GM21515 (cell line): ENCODE measurements around the gene GIPC2.

Source experiments
- ATAC-seq: cut with Tn5 transposase; IDR thresholded peaks from one replicate; pipeline ENCODE4 v1.9.1; 2021; ENCODE audit not compliant: unreplicated experiment

Gene GIPC2

DNA sequence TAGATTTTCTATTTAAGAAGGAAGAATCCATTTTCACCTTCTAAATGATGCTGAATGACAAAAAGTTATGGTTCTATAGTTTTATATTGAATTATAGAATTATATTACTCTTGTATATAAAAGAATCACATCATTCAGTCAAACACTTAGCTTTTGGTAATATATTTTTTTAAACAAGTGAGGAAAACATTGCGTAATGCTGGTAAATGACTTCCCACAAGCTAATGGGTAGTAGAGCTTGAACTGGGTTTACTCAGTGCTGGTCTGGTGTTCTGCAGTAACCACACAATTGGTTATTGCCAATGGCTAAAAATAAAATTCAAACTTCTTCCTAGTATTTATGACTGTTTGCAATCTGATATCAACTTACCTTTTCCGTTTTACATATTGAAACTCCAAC, 10.6 kb upstream of the GIPC2 start:
- no peak for ATAC-seq

DNA sequence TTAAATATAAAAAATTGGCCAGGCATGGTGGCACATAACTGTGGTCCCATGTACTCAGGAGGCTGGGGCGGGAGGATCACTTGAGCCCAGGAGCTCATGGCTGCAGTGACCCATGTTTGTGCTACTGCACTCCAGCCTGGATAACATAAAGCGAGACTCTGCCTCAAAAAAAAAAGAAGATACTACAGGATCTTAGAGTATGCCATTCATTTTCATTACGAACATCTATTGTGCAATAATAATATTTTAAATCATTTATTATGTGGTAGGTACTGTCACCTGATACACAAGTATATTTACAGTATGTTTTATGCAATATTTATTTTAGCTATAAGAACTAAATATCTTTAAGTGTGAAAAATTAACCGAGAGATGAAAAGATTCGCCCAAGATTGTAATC, 9.3 kb upstream of the GIPC2 start:
- ATAC-seq = no peak

DNA sequence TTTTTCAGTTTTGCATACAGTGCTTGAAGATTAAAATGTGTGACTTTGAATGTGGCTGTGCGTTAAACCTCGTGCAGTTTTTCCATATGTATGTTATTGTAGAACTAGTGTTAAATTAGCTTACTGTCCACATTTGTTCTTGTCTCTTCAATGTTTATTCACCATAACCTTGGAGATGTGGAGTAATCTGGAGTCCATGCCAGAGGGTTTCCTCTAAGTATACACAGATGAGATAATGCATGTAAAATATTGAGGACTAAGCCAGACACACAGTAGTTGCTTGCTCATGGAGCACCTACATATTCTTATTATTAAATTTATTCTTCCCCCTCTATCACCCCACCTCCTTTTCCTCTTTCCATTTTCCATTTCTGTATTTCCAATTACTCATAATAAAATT, 7.7 kb upstream of the GIPC2 start:
- no peak for ATAC-seq

DNA sequence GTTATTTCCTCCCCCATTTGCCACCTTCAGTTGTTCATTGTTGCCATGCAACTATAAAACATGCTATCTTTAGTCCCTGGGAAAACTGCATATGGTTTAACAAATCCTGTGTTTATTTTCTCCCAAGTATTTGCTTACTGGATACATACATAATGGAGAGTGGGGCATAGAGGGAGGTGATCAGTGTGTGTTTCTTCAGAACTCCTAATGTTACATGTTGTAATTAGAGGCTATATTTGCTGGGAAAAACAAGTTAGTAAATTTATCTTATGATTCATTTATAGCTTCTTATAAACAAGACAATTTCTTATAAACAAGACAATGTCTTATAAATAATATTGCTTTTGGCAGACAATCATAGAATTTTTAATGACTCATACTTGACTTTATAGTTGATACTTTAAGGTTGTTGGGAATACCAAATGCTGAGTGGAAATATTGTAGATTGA, 7.3 kb upstream of the GIPC2 start:
- no peak for ATAC-seq

DNA sequence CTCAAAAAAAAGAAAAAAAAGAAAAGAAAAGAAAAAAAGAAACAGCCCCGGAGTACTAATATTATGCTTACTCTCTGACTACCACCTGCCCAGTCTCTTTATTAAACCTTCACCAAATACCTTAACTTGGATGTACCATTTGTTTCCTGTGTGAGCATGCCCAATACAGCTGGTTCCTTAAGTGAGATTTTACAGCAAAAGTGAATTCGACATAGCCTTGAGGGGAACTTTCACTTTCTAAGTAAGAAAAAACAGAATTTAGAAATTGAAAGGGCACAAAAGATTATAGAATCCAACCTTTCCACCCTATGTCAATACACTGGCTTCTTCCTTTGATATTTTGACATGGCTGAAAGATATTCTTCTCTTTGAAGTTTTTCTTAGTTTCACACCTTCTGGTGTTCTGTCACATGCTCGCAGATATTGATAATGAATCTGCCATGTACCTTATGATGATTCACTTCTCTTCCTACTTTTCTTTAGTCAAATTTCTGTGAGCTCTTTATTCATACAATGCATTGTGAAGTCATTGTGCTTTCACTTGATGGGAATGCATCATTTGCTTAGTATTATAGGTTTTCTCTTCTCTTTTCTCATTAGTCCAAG, 5.2 kb upstream of the GIPC2 start:
- ATAC-seq = no peak

DNA sequence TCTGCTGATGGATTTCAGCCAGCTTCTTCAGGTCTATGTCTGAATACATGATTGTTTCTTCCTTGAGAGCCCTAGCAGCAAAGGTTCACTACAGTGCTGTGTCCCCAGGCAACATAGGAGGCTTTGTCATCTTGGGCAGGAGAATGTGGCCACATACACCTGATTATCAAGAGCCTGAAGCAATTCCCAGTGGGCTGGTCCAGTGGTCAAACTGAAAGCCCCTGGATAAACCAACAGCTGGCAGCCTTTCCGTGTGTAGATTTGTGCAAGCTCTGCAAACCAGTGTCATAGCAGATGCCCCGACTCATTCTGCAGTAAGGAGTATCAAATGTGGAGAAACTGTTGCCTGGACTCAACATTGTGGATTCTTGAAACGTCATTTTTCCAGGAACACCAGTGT, 2.3 kb upstream of the GIPC2 start:
- ATAC-seq = no peak

DNA sequence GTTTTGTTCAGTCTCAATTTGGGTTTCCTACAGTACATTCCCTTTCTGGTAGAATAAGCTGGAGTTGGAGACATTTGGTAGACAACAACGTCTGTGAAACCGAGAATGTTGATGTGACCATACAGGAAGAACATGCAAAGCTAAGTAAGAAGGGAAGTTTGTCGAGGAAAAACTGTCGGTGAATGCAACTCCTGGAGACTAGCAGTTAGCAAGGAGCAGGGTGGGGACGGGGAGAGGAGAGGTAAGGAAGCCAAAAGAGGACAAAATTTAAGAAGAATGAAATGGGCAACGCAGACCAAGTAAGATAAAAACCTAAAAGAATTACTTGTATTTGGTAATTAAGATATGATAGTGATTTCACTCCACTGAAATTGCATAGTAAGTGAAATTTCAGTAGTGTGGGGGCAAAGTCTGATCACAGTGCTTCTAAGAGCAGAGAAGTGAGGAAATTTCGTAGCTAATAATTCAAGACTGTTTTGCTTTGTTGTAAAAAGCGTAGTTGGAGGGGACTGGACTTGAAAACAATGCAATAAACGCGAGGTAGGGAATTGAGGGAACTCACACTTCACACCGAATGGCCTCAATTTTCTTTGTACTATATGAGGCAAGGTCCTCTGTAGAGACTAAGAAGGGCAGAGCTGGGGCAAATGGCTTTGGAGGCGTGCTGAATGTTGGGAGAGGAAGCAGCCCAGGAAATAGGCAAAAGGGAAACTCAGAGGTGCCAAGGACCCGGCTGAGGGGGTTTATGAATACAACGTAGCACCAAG, 787 bp upstream of the GIPC2 start:
- no peak for ATAC-seq

DNA sequence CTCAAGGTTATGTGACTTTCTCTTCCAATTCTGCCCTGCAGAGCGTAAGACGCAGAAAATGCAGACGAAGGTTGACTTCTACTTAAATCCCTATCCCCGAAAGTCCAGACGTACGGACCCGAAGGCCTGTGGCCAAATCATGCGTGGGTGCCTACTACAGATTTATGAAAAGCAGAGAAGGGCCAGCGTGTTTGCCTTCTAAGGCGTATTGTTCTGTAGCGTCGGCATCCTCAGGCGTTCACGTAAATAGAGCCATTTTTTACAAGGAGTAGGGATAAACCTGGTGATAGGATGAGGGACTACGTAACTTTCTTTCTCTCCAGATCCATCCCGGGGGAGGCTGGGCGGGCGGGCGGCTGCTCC, 222 bp upstream of the GIPC2 start:
- no peak for ATAC-seq

DNA sequence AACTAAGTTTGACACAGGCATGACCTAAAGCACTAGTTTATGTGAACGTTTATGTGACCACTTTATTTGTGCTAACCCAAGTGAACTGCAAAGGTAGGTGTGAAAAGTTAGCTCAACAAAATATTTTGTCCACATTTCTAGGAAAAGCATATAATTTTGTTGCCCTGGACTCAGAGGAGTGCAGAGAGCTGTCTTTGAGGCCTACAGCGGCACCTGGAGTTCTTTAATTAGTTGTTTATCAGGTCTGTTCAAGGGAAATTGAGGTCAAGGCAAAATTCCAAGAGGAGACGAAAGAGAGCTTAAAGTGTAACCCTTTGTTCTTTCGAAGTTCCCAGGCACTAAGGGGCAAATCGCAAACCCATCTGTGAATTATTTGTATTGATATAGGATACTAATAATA, 1.3 kb downstream of the GIPC2 start:
- ATAC-seq = no peak

DNA sequence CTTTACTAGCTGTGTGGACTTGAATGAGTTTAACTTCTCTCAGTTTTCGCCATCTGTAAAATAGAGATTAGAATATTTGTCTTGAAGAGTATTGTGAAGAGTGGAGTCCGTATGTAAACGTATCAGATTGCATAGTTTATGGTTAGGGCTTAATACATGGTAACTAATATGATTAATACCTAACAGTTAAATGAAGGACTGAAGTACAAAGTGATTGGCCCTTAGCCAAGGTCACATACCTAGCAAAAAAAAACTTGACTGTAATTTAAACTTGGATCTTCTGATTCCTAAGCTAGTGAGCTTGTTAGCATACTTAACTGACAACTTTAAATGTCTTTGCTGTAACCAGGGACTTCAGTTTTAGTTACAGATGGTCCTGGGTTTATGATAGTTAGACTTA, 1.9 kb downstream of the GIPC2 start:
- ATAC-seq = no peak

DNA sequence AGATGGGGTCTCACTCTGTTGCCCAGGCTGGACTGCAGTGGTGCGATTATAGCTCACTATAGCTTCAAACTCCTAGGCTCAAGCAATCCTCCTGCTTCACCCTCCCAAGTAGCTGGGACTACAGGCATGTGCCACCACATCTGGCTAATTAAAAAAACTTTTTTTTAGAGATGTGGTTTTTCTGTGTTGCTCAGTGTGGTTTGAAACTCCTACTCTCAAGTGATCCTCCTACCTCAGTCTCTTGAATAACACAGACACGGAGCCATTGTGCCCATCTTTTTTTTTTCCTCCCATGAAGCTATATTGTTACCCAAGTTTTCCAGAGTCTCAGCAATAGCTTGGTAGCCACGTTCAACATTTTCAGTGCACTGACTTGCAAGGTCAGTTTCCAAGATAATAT, 2.7 kb downstream of the GIPC2 start:
- no peak for ATAC-seq

DNA sequence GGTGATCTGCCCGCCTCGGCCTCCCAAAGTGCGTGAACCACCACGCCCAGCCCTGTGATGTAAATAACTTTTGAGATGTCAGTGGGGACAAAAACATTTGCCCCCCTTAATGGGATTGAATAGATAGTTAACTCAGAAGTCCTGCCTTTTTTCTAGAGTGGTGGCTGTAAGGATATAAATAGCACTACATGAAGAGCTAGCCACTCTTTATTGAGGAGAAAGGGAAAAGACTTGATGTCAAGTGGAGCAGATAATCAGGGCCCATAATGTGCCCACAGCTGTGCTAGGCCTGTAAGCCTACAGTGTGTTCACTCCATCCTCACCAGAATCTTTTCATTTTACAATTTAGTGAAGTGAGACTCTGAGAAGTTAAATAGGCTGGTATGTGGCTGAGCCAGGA, 3.6 kb downstream of the GIPC2 start:
- no peak for ATAC-seq

DNA sequence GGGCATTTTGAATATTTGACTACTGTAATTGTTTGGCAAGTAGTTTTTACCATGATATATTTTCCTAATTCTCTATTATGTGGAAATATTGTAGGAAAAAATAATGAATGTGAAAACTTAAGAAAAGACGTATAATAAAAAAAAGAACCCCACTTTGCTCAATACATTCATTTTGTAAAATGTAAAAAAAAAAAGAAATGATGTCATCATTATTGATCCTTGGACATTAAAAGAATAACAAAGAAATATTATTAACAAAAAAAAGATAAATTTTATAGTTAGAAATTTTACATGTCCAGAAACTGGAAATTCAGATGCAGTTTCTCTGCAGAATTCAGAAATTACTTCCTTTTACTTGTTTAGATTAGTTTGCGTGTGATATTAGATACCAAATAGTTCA, 5.2 kb downstream of the GIPC2 start:
- ATAC-seq = no peak

DNA sequence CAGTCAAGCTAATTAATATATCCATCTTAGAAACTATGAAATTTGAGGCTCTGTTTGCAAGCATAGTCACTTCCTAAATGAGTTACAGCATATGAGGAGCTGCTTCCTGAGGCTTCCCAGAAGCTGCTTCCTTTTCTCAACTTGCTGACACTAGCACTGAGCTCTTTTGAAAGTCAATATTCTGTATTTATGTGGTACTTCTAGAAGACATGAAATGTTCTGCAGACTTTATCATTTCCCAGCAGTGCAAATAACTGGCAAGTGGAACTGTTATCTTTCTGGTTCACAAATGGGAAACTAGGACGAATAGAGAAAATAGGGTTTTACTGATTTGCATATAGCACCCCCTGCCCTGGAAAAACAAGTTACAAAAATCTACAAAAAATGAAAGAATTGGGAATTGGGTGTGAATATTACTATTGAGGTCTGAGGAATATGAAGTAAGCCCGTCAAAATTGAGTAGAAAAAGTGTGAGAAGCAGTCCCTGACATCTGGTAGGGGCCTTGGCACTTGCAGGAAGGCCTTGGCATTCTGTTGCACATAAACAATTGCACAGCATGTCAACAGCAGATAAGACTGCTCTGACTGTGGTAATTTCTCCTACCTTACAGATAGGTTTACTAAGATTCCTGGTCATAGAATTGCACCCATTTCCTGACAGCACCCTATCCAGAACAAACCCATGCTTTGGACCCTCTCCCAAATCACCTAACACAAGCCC, 7.1 kb downstream of the GIPC2 start:
- ATAC-seq = no peak

DNA sequence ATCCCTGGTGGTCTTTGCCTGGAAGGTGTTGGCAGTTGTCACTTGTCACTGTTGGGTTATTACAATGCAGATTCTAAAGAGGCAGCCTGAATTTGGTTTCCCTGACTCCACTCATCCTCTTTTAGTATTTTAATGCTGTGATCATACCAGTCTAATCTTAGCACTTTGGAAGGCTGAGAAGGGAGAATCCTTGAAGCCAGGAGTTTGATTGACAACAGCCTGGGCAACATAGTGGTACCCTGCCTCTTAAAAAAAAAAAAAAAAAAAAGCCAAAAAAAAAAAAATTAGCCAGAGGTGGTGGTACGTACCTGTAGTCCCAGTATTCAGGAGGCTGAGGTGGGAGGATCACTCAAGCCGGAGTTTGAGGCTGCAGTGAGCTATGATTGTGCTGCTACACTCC, 7.7 kb downstream of the GIPC2 start:
- ATAC-seq = no peak

DNA sequence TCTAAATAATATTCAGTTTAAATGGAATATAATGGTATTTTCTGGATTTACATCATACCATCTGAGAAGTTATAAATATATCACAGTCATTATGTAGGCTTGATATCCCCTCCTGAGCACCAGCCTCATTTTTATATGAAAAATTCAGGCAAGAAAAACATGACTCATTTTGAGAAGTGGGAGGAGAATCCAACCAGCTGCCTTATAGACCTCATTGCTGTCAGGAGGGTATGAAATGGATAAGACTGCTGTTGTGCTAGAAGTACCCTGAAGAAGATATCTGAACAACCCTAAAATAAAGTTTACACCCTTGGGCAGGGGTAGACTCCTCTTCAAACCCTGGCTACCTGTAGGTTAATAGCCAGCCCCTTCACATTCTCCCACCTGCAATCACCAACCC, 8.8 kb downstream of the GIPC2 start:
- no peak for ATAC-seq

DNA sequence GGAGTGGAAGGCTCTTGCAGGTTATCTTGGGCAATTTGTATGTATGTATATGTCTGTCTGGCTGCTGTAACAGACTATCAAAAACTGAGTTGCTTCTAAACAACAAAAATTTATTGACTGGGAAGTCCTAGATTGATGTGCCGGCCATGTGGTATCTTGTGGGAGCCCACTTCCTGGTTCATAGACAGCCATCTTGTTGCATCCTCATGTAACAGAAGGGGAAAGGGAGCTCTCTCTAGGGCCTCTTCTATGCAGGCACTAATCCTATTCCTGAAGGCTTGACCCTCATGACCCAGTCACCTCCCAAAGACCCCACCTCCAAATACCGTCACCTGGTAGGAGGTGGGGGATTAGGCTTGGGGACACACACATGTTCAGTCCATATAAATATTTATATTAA, 9.2 kb downstream of the GIPC2 start:
- no peak for ATAC-seq

DNA sequence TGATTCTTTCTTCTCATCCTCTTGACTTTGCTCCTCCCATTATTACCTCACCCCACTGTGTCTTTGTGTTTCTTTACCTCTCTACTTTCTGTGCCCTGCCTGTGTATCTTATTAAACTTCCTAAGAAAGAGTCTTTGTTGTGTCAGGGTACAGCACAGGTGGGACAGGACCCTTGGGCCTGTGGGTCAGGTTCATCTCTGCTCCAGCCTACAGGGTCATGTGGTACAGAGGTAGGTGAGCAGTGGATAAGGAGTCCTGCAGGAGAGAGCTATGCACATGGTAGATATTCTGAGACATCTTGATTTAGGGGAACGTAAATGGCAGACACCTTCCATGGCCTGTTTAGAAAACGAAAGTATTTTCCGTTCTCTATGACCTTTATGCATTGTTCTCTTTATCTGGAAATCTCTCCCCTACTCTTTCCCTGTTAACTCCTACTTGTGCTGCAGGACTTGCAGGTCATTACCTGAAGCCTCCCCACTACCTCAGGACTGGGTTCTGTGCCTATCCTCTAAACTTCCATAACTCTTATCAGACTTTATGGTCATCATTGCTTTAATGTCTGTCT, 9.9 kb downstream of the GIPC2 start:
- ATAC-seq = no peak

DNA sequence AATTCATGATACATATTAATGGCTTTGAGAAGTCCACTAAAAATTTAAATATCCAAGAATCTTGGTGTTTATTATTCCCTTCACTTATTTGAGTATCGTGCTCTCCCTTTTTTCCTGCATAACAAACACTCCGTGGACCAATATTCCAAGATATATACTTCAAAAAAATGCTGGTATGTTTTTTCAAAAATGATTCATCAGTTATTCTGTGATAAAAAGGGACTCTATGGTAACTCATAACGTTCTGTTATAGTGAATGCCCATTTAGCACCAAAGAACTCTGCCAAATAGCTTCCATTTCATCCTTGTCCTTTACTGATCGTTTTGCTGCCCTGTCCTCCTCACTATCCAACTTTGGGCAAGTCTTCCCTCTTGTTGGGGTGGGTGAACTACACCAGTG, 12.9 kb downstream of the GIPC2 start:
- no peak for ATAC-seq

DNA sequence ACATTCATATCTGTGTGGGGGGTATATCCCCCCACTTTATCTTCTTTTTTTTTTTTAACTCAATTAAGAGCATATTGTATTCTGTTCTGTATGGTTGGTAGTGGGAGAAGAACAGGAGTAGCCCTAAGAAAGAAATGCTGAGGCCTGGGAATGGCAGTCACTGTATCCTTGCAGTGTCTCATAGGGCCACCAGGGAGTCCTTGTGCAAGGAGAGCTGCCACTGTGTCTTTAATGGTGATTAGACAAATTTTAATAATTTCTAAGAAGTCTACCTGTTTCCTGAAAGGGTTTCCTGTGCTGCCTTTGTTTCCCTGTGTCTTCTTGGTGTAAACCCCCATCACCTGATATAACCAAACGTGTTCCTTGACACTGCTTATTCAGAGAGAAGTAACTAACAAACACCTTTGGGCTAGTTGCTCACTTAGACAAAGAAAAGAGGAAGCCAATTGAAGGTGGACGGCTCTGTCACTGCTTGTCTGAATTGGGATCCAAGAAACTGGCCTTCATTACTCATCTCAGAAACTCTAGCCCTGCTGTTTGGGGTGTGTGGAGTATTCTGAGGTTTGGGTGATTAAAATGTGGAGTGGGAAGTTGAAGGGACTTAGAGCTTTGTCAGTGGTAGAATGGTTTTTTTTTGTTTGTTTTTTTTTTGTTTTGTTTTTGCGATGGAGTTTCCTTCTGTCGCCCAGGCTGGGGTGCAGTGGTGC, 15.2 kb downstream of the GIPC2 start:
- ATAC-seq = peak; percentile 95

DNA sequence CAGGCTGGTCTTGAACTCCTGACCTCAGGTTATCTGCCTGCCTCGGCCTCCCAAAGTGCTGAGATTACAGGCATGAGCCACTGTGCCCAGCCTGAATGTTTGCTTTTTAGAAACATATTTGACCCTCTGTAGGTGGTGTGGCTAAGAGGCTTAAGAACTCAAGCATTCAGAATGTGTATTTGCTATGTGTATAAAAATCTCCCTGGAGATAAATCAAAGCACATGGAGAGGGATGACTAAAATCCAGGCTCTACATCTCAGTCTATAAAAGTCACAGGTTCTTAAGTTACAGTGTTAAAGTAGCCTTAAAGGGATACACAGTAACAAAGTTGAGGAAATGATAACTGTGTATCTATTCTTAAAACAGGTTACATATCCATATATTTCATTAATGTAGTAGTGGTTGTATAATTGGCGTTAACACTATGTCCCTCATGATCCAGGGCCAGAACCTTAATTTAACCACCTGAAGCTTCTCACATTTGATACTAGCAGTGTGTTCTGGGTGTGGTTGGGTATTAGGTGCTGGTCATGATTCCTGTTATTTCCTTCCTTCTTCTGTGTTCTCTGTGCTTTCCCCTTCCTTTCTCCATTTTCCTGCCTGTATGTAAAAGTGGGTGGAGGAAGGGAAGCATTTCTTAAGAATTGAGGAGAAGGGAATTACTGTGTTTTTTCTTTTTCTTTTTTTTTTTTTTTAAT, 16.2 kb downstream of the GIPC2 start:
- no peak for ATAC-seq
